Measurements from ENCODE around the gene CBLC.

- TF ChIP-seq CTCF (IDR thresholded peaks at IDR 0.05) (no peak), POLR2A (IDR thresholded peaks at IDR 0.05) (no peak), EP300 (IDR thresholded peaks at IDR 0.05) (no peak), POLR2AphosphoS5 (IDR thresholded peaks at IDR 0.05) (no peak)
These were observed 39.6 kb upstream of the CBLC start for GRCh38 chr19:44738136-44738535.
